K562 (cell line): ENCODE measurements around the gene RBFOX2. TPM values are rescaled to one million over a fixed set of nuclear protein-coding genes. Genes with fewer than 3 reads are reported as not detected.
A peak's percentile ranks its signal among the peaks of the same experiment; 100 is the strongest.

Source experiments
- ATAC-seq: fragments of 200-7000 bp; cut with Tn5 transposase; 3 replicates; pipeline ENCODE4 v1.9.1; 2020; ENCODE audit warnings: moderate library complexity
- BruUV-seq: library from RNA; stranded (reverse); fragments of 400-500 nt; replicated peaks from 2 replicates; lab custom pipeline; 2021; lab: Mats Ljungman, UMichigan
- CTCF ChIA-PET: fragments of 300-600 bp; formaldehyde crosslinking; extraction: SDS; loops from one replicate; lab custom pipeline; 2021; ENCODE audit warnings: low intra/inter-chr PET ratio; lab: Yijun Ruan, JAX
- POLR2A ChIA-PET: fragments of 300-600, 350-650 bp; sonication (Branson Sonifier 250); formaldehyde crosslinking; extraction: SDS; loops from one replicate; lab custom pipeline; 2021; ENCODE audit warnings: antibody characterized with exemption, inconsistent platforms; lab: Yijun Ruan, JAX
- DNase-seq, 4 experiments: peaks; one replicate each; pipeline versions ENCODE4 v3.0.0 to v3.0.0-alpha.2; 2011 to 2018; ENCODE audit warnings: low spot score in 3 of 4, mixed read lengths in 3 of 4; ENCODE audit errors: extremely low read depth in 1 of 4
- FAIRE-seq: peaks from 2 replicates; lab custom pipeline; 2011; peaks lifted over from hg19 to GRCh38; lab: Jason Lieb, UNC
- H2AFZ ChIP-seq: 2 replicates; pipeline ENCODE4 v1.6.0; 2011; ENCODE audit warnings: low read depth, low read length, control low read depth, inconsistent platforms
- H3K27ac ChIP-seq: fragments of 200-600 bp; 3 replicates; pipeline ENCODE4 v1.8.0; 2011; ENCODE audit warnings: low read depth, mild to moderate bottlenecking, control low read depth, inconsistent platforms, low read length, moderate library complexity, mixed read lengths; ENCODE audit errors: extremely low read depth
- H3K27me3 ChIP-seq, 2 experiments: fragments of 300-600 bp in 1 of 2; 2 replicates in 1 of 2; 3 replicates in 1 of 2; pipeline versions ENCODE4 v1.6.0 to v1.8.0; 2011; ENCODE audit warnings: inconsistent platforms in 2 of 2, low read length in 2 of 2, mild to moderate bottlenecking in 1 of 2, mixed read lengths in 1 of 2, moderate library complexity in 1 of 2; ENCODE audit not compliant: control insufficient read depth in 2 of 2, insufficient read depth in 2 of 2
- H3K36me3 ChIP-seq: fragments of 300-600 bp; 3 replicates; pipeline ENCODE4 v1.8.0; 2011; ENCODE audit warnings: mild to moderate bottlenecking, low read length, inconsistent platforms; ENCODE audit not compliant: control insufficient read depth, insufficient read depth
- H3K4me1 ChIP-seq, 2 experiments: fragments of 200-600 bp in 1 of 2; replicated peaks in 1 of 2; 2 replicates in 1 of 2; 3 replicates in 1 of 2; pipeline versions ENCODE4 v1.5.1 to v1.8.0; 2011; ENCODE audit warnings: inconsistent platforms in 2 of 2, low read length in 2 of 2, mild to moderate bottlenecking in 1 of 2, mixed read lengths in 1 of 2, moderate library complexity in 1 of 2; ENCODE audit not compliant: control insufficient read depth in 2 of 2, insufficient read depth in 2 of 2
- H3K4me2 ChIP-seq: 2 replicates; pipeline ENCODE4 v1.6.1; 2011; ENCODE audit warnings: low read length, control low read depth, inconsistent platforms, mixed read lengths; ENCODE audit not compliant: insufficient read depth
- H3K4me3 ChIP-seq: fragments of 200-600 bp; sonication (generic), shearing (Covaris generic); 2 replicates; pipeline ENCODE4 v1.5.1; 2016; ENCODE audit warnings: control low read depth, inconsistent platforms
- H3K79me2 ChIP-seq: fragments of 200-600 bp; 3 replicates; pipeline ENCODE4 v1.8.0; 2011; ENCODE audit warnings: low read length, inconsistent platforms; ENCODE audit not compliant: control insufficient read depth, insufficient read depth
- H3K9ac ChIP-seq, 2 experiments: 2 replicates each; pipeline versions ENCODE4 v1.6.0 to v1.6.1; 2011; ENCODE audit warnings: low read depth in 2 of 2, low read length in 2 of 2, control low read depth in 1 of 2, inconsistent platforms in 1 of 2, mild to moderate bottlenecking in 1 of 2, mixed read lengths in 1 of 2; ENCODE audit not compliant: insufficient read depth in 1 of 2
- H3K9me1 ChIP-seq: one replicate; pipeline ENCODE4 v1.6.0; 2011; ENCODE audit warnings: inconsistent platforms, mild to moderate bottlenecking, low read length, moderate library complexity; ENCODE audit not compliant: control insufficient read depth, insufficient read depth
- H3K9me3 ChIP-seq: replicated peaks from 2 replicates; pipeline ENCODE4 v1.5.1; 2011; ENCODE audit warnings: low read depth, low read length, inconsistent platforms; ENCODE audit not compliant: control insufficient read depth, insufficient read depth
- H4K20me1 ChIP-seq: replicated peaks from 2 replicates; pipeline ENCODE4 v1.6.1; 2011; ENCODE audit warnings: low read length, inconsistent platforms, mixed read lengths; ENCODE audit not compliant: control insufficient read depth, insufficient read depth
- PRDM10 ChIP-seq: fragments of 450-650 bp; IDR thresholded peaks from 2 replicates; pipeline ENCODE4 v1.6.1; 2018; ENCODE audit not compliant: partially characterized antibody
- SLC30A9 ChIP-seq: fragments of 250-450 bp; sonication (Bioruptor Pico); IDR thresholded peaks from 2 replicates; pipeline ENCODE4 v1.8.0; 2022; ENCODE audit warnings: mild to moderate bottlenecking, moderate library complexity
- WGBS: fragments of 100-300 bp; shearing (Covaris generic); methylation state at CpG from one replicate; pipeline ENCODE4 v1.1.6; 2016; ENCODE audit warnings: low coverage, mixed read lengths; ENCODE audit not compliant: insufficient coverage; ENCODE audit errors: missing lambda C conversion rate; 5-methylcytosine and 5-hydroxymethylcytosine counted together
- in situ Hi-C: fragments of 300-500 bp; cut with MboI; formaldehyde crosslinking; loops from 4 replicates; pipeline ENCODE4 v1.15.0; 2018; ENCODE audit warnings: inconsistent platforms, mixed read lengths
- intact Hi-C: fragments of 100-400 bp; cut with micrococcal nuclease; formaldehyde crosslinking; loops from 2 replicates; pipeline ENCODE4 v1.14.2; 2022
- polyA plus RNA-seq, 8 experiments: library from polyadenylated mRNA; depleted of rRNA in 4 of 8; stranded (reverse) in 5 of 8; unstranded in 3 of 8; fragments of >200 nt; fragmentation: Nextera tagmentation in 2 of 8; fragmentation: Illumina TruSeq in 1 of 8; extraction: Ambion mirVana in 2 of 8; extraction: Trizol in 1 of 8; gene quantifications; 2 replicates each; pipeline versions ENCODE4 v1.2.1 to v1.2.3, GENCODE V29; 2011 to 2014; ENCODE audit warnings: inconsistent platforms in 1 of 8, missing spikeins in 1 of 8
- total RNA-seq, 7 experiments: library from RNA; depleted of rRNA in 6 of 7; stranded (reverse); fragments of >200 nt in 6 of 7; fragmentation: Illumina TruSeq in 2 of 7; extraction: Trizol in 2 of 7; gene quantifications; 2 replicates each; pipeline versions ENCODE4 v1.2.1 to v1.2.3, GENCODE V29; 2011 to 2021; ENCODE audit warnings: low replicate concordance in 1 of 7

RBFOX2 gene
- total and polyA plus RNA-seq, 9 of the 15 experiments (the other 6 are each of a cell fraction or from before 2014, with no cell fraction given) = 5.8 to 24.8 (median 14.2) TPM

GRCh38 chr22:35821654-35822053 is 207.0 kb downstream of the RBFOX2 start:
- H3K4me3 ChIP-seq = no peak overlapping the region
- no CpG with 5 or more reads among the region's 1 CpG for WGBS
- intact Hi-C loops = no loop called here
- CTCF ChIA-PET = no interaction called here
- H3K4me1 ChIP-seq = no peaks in the 10 kb centered on the region; a peak in 1 of 5 replicates
- peak; percentile 58 for ATAC-seq
- no peaks in the 10 kb centered on the region for H3K36me3 ChIP-seq
- no peaks in the 10 kb centered on the region for H3K9me3 ChIP-seq
- no peak overlapping the region for H3K27ac ChIP-seq
- TF ChIP-seq PRDM10 (peak; percentile 87), SLC30A9 (no peak)
- TF ChIP-seq, all 486 proteins: peak for 1
- DNase-seq = peak in 2 of 4 experiments; percentile 6
- no peak overlapping the region for H3K9ac ChIP-seq
- in situ Hi-C loops = no loop called here
- no peaks in the 10 kb centered on the region for H3K79me2 ChIP-seq
- H2AFZ ChIP-seq = no peak overlapping the region
- no TSS peak for BruUV-seq
- no peak overlapping the region for H3K4me2 ChIP-seq
- no peaks in the 10 kb centered on the region for H4K20me1 ChIP-seq
- POLR2A ChIA-PET = interaction anchor here (0.8 to 1.2 kb wide), 2 partner anchors 14 to 19 kb away, joined by 3 to 4 read pairs; no protein-coding TSS in a partner anchor
- no peaks in the 10 kb centered on the region for H3K27me3 ChIP-seq
- no peak for FAIRE-seq
- no peaks in the 10 kb centered on the region for H3K9me1 ChIP-seq
